ENCODE results near the gene NUDT8. TPM values are rescaled to one million over a fixed set of nuclear protein-coding genes. Genes with fewer than 3 reads are reported as not detected.

Gene NUDT8
- total and polyA plus RNA-seq, 2 donors (not counting 1 experiment from before 2014, with no cell fraction given), result 6.9 to 7.1 TPM

DNA sequence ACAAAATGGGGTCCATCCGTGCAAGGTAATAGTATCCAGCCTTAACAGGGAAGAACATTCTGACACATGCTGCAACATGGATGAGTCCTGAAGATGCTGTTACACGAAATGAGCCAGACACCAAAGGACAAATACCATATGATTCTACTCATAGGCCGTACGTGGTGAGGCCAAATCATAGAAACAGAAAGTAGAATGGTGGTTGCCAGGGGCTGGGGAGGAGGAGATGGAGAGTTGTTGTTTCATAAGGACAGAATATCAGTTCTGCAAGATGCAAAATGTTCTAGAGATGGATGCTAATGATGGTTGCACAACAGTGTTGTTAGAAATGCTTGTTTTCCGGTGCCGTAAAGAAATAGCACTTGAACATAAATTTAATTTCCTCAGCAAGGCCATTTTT is 7.2 kb upstream of the NUDT8 start:
- no peaks in the 10 kb centered on the region for H3K79me2 ChIP-seq (ENCODE audit: control insufficient read depth, insufficient read depth, low read length)
- no peaks in the 10 kb centered on the region for H4K20me1 ChIP-seq (ENCODE audit: control insufficient read depth, insufficient read depth, low read length, poor library complexity, severe bottlenecking)
- no peak overlapping the region for H3K4me2 ChIP-seq (replicated peaks; ENCODE audit: low read depth, low read length, poor library complexity, severe bottlenecking)
- ChIA-PET POLR2A (no interaction called here), CTCF (interaction anchor here (0.8 to 5.3 kb wide), 3 partner anchors 10 to 51 kb away, joined by 4 to 50 read pairs (median 13); partner anchors contain the start of gene ACY3)
- no peak for DNase-seq
- H3K9me3 Mint-ChIP-seq (ENCODE audit: insufficient read depth), result no peaks in the 10 kb centered on the region
- intact Hi-C loops (cut with micrococcal nuclease), result no loop called here
- TF ChIP-seq, protein P1, sequence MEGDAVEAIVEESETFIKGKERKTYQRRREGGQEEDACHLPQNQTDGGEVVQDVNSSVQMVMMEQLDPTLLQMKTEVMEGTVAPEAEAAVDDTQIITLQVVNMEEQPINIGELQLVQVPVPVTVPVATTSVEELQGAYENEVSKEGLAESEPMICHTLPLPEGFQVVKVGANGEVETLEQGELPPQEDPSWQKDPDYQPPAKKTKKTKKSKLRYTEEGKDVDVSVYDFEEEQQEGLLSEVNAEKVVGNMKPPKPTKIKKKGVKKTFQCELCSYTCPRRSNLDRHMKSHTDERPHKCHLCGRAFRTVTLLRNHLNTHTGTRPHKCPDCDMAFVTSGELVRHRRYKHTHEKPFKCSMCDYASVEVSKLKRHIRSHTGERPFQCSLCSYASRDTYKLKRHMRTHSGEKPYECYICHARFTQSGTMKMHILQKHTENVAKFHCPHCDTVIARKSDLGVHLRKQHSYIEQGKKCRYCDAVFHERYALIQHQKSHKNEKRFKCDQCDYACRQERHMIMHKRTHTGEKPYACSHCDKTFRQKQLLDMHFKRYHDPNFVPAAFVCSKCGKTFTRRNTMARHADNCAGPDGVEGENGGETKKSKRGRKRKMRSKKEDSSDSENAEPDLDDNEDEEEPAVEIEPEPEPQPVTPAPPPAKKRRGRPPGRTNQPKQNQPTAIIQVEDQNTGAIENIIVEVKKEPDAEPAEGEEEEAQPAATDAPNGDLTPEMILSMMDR (IDR thresholded peaks at IDR 0.05), result no peak
- TF ChIP-seq EZH2 (IDR thresholded peaks at IDR 0.05; ENCODE audit: borderline replicate concordance, insufficient read depth, low read depth, low read length, poor library complexity, severe bottlenecking), result no peak
- H3K4me1 Mint-ChIP-seq, result peaks cover 11% of the 10 kb centered on the region
- H3K4me3 ChIP-seq (ENCODE audit: control extremely low read depth in 1 of 5, extremely low read depth in 1 of 5, insufficient read depth in 1 of 5, low read depth in 2 of 5, low read length in 4 of 5), result no peak overlapping the region
- H3K27ac ChIP-seq (ENCODE audit: low read length in 2 of 2), result no peak overlapping the region
- H3K36me3 ChIP-seq (replicated peaks in 1 of 2; ENCODE audit: control extremely low read depth in 1 of 2, control insufficient read depth in 1 of 2, extremely low read depth in 1 of 2, insufficient read depth in 2 of 2, low read length in 1 of 2), result no peaks in the 10 kb centered on the region
- no peak overlapping the region for H2AFZ ChIP-seq (ENCODE audit: insufficient read depth, low read depth, low read length, poor library complexity, severe bottlenecking)
- H3K9ac ChIP-seq (ENCODE audit: low read length), result no peak overlapping the region
- peaks cover 6 to 8% of the 10 kb centered on the region in 2 donors for H3K4me1 ChIP-seq (ENCODE audit: control insufficient read depth in 2 of 2, insufficient read depth in 2 of 2, low read length in 2 of 2)
- ATAC-seq (ENCODE audit: low read depth), result no peak
- no peak overlapping the region for H3K27ac Mint-ChIP-seq
- no peaks in the 10 kb centered on the region for H3K9me3 ChIP-seq (ENCODE audit: control extremely low read depth in 1 of 3, control insufficient read depth in 2 of 3, insufficient read depth in 1 of 3, low read length in 2 of 3)
- H3K27me3 ChIP-seq (replicated peaks in 1 of 4; ENCODE audit: control extremely low read depth in 1 of 4, control insufficient read depth in 3 of 4, insufficient read depth in 4 of 4, low read length in 3 of 4), result peaks cover 0 to 14% (median 3%) of the 10 kb centered on the region in 4 experiments
- peaks cover 4% of the 10 kb centered on the region for H3K27me3 Mint-ChIP-seq
- 60% methylated on average over 3 of the region's 6 CpGs for WGBS (ENCODE audit: insufficient coverage)
- no peak overlapping the region for H3K4me3 Mint-ChIP-seq

DNA sequence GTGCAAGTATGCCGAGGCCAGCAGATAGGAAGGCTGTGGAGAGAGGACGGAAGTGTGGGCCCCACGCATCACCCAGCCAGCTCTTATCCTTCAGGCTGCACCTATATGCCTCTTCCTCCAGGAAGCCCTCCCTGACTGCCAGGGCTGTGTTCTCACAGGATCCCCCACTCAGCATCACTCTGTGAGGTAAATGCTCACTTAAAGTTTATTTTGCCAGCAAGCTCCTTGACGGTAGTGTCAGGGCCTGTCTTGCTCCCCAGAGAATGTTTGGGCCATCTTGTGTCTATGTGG is 5.4 kb upstream of the NUDT8 start:
- DNase-seq, result no peak
- peaks cover 2% of the 10 kb centered on the region for H3K27me3 Mint-ChIP-seq
- 88% methylated on average over 3 of the region's 4 CpGs for WGBS (ENCODE audit: insufficient coverage)
- H3K9me3 ChIP-seq (ENCODE audit: control extremely low read depth in 1 of 3, control insufficient read depth in 2 of 3, insufficient read depth in 1 of 3, low read length in 2 of 3), result no peaks in the 10 kb centered on the region
- peaks cover 9 to 14% of the 10 kb centered on the region in 2 donors for H3K4me1 ChIP-seq (ENCODE audit: control insufficient read depth in 2 of 2, insufficient read depth in 2 of 2, low read length in 2 of 2)
- POLR2A ChIA-PET, result interaction anchor here (1.1 kb wide), 1 partner anchor 21 kb away, joined by 4 read pairs; no protein-coding TSS in a partner anchor
- intact Hi-C loops (cut with micrococcal nuclease), result no loop called here
- H3K4me3 ChIP-seq (ENCODE audit: control extremely low read depth in 1 of 5, extremely low read depth in 1 of 5, insufficient read depth in 1 of 5, low read depth in 2 of 5, low read length in 4 of 5), result no peak overlapping the region
- H3K27me3 ChIP-seq (replicated peaks in 1 of 4; ENCODE audit: control extremely low read depth in 1 of 4, control insufficient read depth in 3 of 4, insufficient read depth in 4 of 4, low read length in 3 of 4), result peaks cover 0 to 6% (median 3%) of the 10 kb centered on the region in 4 experiments
- no peaks in the 10 kb centered on the region for H3K79me2 ChIP-seq (ENCODE audit: control insufficient read depth, insufficient read depth, low read length)
- no peak overlapping the region for H2AFZ ChIP-seq (ENCODE audit: insufficient read depth, low read depth, low read length, poor library complexity, severe bottlenecking)
- peaks cover 18% of the 10 kb centered on the region for H3K4me1 Mint-ChIP-seq
- H3K27ac Mint-ChIP-seq, result no peak overlapping the region
- CTCF ChIA-PET, result interaction anchor here (0.6 to 5.3 kb wide), 4 partner anchors 12 to 468 kb away, joined by 5 to 50 read pairs (median 10); partner anchors contain the start of gene ACY3
- no peak overlapping the region for H3K4me3 Mint-ChIP-seq
- H4K20me1 ChIP-seq (ENCODE audit: control insufficient read depth, insufficient read depth, low read length, poor library complexity, severe bottlenecking), result no peaks in the 10 kb centered on the region
- H3K9ac ChIP-seq (ENCODE audit: low read length), result no peak overlapping the region
- TF ChIP-seq, protein P1 (IDR thresholded peaks at IDR 0.05), result no peak
- no peak for TF ChIP-seq EZH2 (IDR thresholded peaks at IDR 0.05; ENCODE audit: borderline replicate concordance, insufficient read depth, low read depth, low read length, poor library complexity, severe bottlenecking)
- no peak for ATAC-seq (ENCODE audit: low read depth)
- H3K4me2 ChIP-seq (replicated peaks; ENCODE audit: low read depth, low read length, poor library complexity, severe bottlenecking), result no peak overlapping the region
- no peaks in the 10 kb centered on the region for H3K9me3 Mint-ChIP-seq (ENCODE audit: insufficient read depth)
- no peak overlapping the region for H3K27ac ChIP-seq (ENCODE audit: low read length in 2 of 2)
- H3K36me3 ChIP-seq (replicated peaks in 1 of 2; ENCODE audit: control extremely low read depth in 1 of 2, control insufficient read depth in 1 of 2, extremely low read depth in 1 of 2, insufficient read depth in 2 of 2, low read length in 1 of 2), result no peaks in the 10 kb centered on the region

All from B cell (primary cell).